Measurements from ENCODE around the gene RBMY1E.
"Not testable (repeated sequence)": the region's sequence is repeated elsewhere in the genome, so short reads cannot be mapped to it uniquely, and the experiment has no call there.

The RBMY1E gene

GRCh38 chrY:21917932-21918331, at the start of gene RBMY1E:
TSS of gene RBMY1E (minus strand) at chrY:21918032. CDS start at chrY:21916054, 1,978 bp downstream.
- DNase-seq (ENCODE audit: low read depth): not testable (repeated sequence)

- DNase-seq (ENCODE audit: low read depth): not testable (repeated sequence)
Observed at GRCh38 chrY:21894426-21894825, 23.4 kb downstream of the RBMY1E start, which contains the start of gene RBMY1D. TSS of gene RBMY1D (minus strand) at chrY:21894526. CDS start at chrY:21892513, 2,013 bp downstream.

GRCh38 chrY:21869407-21870076, 48.3 kb downstream of the RBMY1E start:
- DNase-seq (ENCODE audit: low read depth): not testable (repeated sequence)
